ENCODE data around the gene BANP.

The BANP gene

DNA sequence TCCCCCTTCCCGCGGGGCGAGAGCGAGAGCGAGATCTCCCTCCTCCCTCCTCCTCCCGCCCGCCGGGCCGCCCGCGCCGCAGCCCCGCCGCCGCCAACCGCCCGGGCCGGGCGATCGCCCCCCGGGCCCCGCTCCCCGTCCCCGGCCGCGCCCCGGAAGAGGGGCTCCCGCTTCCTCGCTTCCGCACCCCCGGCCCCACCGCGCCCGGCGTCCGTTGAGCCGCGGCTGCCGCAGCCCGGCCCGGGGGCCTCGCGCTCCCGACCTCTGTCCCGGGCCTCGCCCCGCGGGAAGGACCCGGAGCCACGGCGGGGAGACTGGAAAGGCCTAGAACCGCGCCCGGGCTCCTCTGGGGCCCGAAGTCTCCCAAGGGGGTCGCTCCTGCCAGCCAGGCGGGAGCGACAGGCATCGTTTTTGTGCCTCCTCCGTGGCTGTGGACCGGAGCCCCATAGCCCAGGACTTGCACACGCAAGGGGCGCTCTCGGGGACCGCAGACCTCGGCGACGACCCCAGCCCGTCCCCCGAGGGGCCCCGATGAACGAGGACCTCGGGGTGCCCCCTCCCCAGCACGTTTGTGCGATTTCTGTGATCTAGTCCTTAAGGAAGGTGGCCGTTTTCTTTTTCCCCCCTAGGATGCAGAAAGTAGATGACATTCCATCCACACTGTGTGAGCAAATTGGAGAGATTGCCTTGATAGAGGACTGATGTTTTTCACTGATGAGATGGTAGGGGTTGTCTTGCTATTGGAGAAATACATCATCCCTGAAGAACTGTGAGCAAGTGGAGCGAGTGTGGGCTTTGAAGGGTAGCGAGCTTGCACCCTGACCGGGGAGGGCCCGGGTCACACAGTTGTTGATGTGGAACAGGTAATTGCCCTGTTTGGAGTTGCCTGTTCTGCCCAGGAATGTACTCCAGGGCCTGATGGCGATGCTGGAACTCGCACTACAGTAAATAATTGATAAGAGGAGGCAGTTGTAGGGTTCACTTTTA lies 611 bp downstream of the BANP start:
- no peak for DNase-seq (ENCODE audit: low read depth)

DNA sequence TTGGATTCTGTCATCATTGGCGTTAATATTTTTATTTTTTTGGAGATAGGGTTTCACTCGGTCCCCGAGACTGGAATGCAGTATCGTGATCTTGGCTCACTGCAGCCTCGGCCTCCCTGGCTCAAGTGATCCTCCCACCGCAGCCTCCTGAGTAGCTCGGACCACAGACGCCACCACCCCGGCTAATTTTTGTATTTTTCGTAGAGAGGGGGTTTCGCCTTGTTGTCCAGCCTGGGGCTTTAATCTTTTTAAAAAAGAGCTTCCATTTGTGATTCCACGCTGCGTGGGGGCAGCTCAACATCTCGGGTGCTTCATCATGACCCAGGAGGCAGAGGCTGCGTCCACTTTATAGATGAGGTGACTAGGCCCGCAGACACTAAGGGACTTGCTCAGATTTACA lies 1.5 kb downstream of the BANP start:
- no peak for DNase-seq (ENCODE audit: low read depth)

DNA sequence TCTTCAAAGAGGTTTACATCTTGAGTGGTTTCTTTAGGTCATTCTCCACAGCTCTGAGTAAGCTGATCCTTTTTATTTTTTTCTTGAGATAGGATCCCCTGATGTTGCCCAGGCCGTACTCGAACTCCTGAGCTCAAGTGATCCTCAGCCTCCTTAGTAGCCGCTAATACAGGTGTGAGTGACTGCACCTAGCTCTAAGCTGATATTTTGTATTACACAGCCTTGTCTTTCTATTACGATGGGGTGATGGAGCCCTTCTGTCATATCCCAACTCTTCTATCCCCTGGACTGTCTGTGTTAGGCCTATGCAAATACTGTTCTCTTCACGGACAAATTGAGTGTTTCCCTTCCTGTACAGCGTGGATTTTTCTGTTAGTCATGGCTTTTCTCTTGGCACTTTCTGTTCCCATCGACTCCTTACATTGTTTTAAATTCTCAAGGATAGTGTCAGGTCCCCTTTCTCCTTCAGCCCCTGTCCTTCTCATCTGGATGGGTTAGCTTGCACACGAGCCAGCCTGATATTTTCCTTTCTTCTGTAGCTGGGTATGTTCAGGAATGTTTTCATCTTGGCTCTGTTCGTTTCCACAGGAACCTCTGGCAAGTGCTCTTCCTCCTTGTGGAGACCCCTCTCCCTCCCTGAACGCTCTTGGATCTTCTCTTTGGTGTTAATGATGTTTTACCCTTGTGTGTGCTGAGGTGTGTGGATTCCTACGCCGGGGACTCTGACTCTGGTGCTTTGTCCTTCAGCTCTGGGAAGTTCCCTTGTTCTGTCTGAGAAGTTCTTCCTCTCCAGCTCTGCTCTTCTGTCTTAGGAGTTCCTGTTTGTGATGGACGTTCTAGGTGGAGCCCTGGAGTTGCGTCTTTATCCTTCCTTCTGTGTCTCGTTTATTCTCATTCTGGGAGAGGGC lies 2.3 kb downstream of the BANP start:
- no peak for DNase-seq (ENCODE audit: low read depth)

DNA sequence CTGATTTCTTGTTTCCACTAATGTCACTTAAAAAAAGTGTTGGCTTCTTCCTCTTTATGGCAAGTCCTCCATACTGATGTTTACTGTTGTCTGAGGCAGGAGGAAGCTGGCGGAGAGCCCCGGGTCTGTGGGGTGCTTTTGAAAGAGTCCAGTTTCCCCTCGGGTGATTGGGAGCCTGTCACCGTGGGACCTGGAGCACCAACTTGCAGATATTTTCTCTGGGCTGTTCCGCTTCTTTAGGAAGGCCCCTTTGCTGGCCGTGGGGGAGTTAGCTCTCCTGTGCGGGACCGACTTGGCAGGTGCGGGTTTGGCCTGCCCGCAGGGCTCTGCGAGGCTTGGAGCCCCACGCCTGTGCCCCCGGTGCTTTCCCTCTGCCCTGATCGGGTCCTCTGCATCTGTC lies 3.1 kb downstream of the BANP start:
- no peak for DNase-seq (ENCODE audit: low read depth)

DNA sequence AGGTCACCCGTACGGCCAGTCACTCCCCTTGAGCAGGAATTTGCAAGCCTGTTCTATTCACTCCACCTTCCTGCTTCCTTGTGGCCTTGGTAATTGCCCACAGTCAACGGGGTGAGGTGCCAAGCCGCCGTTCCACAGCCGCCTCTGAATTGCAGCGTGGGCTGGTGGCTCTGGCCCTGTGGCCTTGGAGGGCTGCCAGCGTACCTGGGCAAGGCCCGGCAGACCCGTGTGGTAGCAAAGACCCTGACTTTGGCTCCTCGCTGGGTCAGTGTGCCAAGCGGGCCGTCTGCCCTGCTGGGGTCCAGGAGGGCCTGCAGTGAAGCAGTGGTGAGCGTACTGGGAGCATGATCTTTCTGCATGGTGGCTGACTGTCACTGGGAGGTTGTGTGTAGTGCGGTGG lies 3.6 kb downstream of the BANP start:
- DNase-seq (ENCODE audit: low read depth) = no peak

DNA sequence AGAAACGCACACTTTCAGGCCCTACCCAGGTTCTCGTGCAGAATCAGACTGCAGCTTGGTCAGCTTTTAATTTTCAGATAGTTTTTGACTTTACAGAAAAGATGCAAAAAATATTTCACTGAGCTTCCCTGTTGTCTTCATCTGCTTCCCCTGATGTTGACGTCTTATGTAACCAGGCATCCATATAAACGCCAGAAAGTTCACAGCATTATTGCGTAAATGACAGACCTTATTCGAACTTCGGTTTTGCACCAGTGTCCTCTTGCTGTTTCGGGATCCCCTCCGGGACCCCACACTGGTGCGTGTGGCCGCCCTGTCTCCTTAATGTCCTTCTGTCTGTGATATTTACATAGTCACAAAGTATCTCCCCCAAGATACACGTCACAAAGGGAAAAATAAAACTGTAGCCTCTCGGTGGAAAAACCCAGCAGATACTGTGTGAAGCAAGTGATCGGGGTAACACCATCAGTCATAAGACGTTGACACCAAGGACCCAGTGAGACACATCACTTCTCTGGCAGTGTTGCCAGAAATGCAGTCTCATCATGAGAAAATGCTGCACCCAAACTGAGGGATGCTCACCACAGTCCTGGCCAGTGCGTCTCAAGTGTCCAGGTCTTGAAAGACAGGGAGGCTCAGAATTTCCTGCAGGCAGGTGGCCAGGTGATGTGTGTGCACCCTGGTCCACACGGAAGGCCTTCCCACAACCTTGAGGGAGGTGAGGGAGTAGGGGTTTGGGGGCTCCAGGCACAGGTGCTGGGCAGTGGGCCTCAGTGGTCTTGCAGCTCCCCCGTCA lies 4.3 kb downstream of the BANP start:
- no peak for DNase-seq (ENCODE audit: low read depth)

DNA sequence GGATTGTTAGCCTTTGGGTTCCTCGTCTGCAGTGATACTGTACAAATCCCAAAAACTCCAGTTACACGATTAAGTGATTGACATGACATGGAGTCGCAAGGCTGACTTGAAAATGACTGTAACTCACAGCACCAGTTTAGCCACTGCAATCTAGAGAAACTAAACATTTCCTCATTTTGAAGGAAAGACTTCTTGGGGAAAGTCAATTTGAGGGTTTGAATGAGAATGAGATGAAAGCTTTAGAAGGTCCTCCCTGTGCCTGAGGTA lies 4.8 kb downstream of the BANP start:
- DNase-seq (ENCODE audit: low read depth) = no peak

DNA sequence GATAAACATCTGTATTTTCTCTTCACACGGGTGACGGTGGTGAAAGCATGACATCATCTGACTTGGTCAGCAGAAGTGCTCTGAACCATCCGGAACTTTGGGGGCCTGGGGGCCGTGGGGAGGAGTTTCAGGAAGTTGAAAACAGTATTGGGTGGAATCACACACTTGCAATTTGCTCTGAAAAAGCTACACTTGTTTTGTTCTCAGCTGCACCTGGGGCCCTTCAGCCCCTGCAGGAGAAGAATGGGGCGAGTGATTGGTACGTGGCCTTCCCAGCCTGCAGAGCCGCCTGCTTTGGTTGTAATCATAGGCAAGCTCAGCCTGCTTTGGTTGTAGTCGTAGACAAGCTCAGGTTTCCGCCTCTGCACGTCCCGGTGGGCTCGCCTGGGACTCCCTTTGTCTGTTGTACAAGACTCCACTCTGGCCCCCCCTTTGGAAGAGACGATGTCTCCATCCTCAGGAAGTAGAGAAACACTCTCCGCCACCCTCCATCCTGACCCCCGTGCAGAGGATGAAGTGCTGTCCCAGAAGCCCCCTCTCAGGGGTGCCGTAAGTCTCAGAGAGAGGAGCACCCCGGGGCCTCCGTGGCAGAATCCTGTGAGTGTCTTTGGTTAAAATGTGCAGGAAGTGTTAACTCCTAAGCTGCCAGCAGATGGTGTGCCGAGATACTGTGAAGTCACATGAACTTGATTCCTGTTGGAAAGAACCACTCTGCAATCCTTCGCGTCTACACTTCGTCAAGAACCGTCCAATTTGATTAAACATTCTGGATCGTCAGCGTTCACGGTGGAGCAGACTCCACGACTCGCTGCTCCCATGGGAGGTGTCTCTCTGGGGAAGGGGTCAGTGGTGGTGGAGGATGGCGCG lies 5.4 kb downstream of the BANP start:
- peak; percentile 70 for DNase-seq (ENCODE audit: low read depth)

DNA sequence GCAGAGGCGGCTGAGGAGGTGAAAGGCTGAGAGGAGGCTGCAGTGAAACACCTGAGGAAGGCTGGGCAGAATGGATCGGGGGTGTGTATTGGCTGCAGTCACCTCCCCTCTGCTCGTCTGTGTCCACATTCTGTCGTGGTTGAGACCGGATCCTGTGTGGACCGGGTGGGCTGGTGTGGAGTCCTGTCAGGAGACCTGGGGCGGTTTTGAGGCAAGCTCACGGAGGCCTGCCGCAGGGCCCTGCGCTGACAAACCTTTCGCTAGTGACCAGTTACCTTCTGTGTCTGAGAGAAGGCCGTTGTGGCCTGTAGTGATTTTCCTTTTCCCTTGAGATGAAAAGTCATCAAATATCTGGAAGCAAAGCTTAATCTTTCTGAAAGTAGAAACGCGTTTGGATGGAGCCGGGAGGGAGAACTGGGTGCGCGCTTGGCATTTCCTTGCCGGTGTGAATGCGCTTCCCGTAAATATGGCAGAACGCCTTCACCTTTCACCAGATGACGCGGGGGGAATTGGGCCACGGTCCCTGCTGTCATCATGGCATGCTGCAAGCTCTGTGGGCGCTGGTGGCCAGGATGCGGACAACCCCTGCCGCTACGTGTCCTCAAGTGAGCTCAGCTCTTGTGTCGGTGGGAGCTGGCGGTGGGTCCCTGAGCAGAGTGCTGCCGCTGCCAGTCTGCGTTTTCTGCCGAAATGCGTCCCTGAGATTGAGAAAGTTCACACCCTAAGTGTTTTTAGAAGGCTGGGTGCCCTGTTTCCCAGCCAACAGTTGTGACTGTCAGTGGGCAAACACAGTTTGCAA lies 6.3 kb downstream of the BANP start:
- DNase-seq (ENCODE audit: low read depth) = no peak

DNA sequence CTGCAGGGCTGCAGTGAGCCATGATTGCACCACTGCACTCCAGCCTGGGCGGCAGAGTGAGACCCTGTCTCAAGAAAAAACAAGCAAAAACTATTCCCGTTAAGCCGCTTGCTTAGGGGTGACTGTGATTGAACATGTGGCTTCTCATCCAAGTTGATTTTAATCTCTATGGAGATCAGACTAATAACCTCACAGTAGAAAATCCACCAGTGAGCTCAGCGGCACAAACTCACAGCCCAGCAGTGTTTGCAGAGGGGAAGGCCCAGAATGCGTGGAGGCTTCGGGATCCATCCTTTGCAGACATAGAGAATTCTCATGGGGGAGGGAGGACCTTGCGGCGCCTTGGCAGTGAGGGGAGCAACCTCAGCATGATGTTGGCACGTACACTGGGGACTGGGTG lies 7.4 kb downstream of the BANP start:
- no peak for DNase-seq (ENCODE audit: low read depth)

DNA sequence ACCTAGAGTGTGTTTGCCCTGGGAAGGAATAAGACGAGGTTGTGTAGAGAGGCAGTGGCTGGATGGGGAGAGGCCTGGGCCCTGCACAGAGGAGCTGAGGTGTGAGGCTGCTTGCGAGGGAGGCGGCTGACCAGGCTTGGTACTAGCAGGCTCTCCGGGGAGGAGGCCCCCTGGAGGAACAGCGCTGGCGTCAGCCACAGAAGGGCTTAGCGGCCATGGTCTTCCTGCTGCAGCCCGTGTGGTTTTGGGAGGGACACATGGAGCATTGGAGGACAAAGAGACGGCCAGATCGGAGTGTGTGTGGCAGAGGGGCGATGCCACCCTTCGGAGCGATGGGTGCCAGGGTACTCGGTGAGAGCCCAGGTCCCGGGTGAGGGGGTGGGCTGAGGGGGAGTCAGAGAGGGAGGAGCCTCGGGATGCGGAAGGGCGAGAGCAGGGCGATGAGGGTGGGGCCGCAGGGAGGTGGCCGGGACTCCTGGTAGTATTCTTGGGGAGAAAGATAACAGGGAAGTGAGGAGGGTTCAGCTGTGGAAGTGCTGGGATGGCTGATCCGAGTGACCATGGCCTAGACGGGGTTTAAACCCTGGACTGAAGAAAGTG lies 8.3 kb downstream of the BANP start:
- no peak for DNase-seq (ENCODE audit: low read depth)

DNA sequence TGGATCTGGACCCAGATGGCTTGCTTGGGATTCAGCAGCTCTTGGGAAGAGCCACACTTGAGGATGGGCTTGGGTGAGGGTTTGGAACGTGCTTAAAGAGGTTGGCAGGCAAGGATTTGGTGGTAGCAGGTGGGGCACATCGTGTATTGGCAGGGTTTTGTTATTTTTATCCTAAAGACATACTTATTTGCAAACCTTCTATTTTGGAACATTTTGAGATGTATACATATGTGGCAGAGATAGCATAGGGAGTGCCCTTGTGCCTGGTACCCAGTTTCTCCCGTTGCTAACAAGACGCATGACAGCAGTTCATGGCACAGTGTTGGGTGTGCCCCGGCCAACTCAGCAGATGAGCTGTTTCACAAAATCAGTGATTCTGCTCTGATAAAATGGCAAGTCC lies 9.1 kb downstream of the BANP start:
- no peak for DNase-seq (ENCODE audit: low read depth)

DNA sequence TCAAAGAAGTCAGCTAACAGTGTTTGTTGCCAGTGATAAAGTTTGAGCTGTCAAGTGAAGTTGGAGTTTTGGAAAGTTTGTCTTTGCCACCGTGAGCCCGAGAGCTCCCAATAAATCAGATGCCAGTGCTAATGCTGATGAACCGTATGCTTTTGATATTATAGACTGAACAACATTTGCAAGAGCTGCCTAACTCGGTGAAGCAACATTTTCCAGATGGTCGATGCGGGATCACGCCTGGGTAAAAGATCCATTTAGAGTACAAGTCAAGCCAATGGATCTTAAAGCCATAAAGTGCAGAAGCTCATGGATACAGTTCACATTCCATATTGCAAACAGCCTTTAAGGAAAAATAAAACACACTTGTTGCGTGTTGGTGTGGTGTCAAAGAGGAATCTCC lies 9.6 kb downstream of the BANP start:
- no peak for DNase-seq (ENCODE audit: low read depth)

DNA sequence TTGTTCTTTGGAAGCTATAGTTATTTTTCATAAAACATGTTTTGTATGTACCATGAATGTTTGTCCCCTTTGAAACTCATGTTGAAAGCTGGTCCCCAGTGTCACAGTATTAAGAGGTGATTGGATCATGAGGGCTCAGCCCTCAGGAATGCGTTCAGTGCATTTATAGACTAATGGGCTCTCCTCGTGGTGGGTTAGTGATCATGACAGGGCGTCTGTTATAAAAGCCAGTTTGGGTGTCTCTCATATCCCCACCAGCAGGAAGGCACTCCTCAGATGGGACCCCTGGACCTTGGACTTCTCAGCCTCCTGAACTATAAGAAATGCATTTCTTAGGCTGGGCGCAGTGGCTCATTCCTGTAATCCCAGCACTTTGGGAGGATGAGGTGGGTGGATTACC lies 10.4 kb downstream of the BANP start:
- no peak for DNase-seq (ENCODE audit: low read depth)

DNA sequence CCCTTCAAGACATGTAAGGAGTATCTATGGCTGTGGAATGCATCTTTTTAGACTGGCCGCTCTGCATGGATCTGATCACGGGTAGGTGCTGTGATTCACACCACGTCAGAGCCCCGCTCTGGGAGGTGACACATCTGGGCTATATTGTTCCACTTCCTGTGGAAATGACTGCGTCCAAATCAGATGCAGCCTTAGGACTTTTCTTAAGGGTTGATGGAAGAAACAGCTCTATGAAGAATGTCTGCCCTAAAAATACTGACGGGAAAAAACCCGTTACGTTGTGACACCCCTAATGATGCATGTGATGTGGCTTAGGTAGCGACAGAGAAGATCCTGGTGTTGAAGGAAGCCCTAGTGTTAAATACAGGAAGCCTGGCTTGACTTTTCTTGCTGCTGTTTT lies 12.2 kb downstream of the BANP start:
- peak; percentile 60 for DNase-seq (ENCODE audit: low read depth)

DNA sequence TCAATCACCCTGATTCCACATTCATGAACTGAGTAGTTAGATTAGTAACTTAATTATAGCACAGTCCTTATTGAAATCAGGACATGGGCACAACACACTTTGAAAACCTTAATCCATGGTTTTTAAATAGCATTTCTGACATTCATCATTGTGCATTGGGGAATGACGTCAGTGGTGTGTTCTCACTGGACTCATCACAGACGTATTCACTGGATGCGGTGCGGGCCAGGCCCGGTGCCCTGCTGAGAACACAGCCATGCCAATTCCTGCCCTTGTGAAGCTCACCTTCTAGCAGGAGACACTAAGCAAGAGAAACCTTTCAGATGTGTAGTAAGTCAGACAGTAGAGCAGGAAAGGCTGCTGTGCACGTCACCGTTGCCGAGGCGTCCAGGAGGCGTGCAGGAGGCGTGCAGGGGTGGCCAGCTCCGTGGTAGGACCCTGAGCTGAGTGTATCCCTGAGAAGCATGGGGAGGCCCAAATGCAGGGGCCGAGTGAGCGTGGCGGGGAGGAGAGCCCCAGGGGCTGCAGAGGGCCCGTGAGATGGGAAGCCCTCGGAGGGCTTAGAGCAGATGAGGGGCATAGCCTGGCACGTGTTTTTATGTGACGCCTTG lies 12.9 kb downstream of the BANP start:
- DNase-seq (ENCODE audit: low read depth) = no peak

DNA sequence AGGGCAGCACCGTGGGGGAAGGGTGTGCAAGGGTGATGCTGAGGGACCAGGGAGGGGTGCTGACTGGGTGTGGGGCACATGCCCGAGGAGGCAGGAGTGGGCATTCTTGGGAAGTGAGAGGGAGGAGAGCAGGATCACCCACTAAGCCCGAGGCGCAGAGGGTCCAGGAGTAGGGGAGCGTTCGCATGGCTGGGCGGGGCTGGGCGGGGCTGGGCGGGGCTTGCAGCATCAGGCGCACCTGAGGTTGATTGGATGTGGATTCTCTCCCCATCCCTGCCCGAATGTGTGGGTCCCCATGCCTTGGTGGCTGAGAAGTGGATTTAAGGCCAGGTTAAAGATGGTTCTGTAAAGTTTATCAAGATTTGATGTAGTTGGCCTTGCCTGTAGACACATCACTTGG lies 14.2 kb downstream of the BANP start:
- no peak for DNase-seq (ENCODE audit: low read depth)

DNA sequence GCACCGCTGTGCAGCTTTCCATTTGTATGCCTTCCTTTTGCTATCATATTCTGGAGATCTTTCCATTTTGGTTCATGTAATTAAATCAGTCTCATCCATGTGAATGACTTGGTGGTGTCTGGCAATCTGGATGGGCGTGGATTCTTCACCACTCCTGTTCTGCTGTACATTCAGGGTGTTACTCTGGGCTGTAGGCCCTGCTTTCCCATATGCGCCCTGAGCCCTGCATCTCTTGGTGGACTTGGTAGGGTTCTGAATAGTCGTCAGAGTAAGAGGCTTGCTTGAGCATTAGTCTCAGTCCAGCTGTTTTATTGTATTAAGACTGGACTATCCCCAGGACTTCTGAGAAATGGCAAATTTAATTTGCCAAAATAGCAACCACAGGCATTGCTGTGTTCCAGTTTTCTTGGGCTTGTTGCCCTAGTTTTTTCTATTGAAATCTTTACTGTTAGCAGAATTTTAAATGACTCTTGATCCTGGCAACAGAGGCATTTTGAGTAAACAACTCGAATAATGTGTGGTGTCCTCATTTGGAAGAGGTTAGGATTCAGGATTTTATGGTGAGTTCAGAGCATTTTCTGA lies 14.9 kb downstream of the BANP start:
- DNase-seq (ENCODE audit: low read depth) = no peak

DNA sequence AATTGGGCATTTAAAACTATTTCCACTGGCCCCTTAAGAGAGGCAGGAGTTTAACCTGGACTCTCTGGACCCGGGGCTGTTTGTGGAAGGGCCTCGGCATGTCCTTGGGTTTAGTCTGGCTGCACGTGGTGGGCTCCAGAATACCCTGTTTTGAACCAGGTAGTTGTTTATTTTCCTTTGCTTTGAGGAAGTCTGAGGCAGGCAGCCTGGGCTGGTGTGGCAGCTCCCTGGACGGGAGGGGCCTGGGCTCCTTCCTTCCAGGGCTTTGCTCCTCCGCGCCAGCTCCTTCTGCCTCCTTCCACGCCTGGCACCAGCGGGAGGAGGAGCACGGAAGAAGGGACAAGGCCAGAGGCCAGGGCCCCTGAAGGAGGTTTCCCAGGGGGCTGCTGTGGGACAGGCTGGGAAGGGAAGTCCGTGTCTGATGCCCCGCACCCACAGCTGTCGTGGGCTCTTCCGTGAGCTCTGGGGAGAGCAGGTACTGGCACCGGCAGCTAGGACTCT lies 15.5 kb downstream of the BANP start:
- DNase-seq (ENCODE audit: low read depth) = no peak

Data from activated T-cell treated with anti-CD3 and anti-CD28 coated beads for 48 hours (primary cell).